Measurements from ENCODE around the gene DHX16. TPM values are rescaled to one million over a fixed set of nuclear protein-coding genes. Genes with fewer than 3 reads are reported as not detected.

DHX16 gene
- total RNA-seq, 1 experiment from 2014 or later: 40.6 TPM

GRCh38 chr6:30703821-30704220, 31.0 kb upstream of the DHX16 start:
- Mint-ChIP-seq H3K36me3 (ENCODE audit: insufficient read depth, unreplicated experiment) (peaks cover 46% of the 10 kb centered on the region), H3K27ac (ENCODE audit: unreplicated experiment) (no peak overlapping the region), H3K9me3 (ENCODE audit: unreplicated experiment) (no peaks in the 10 kb centered on the region), H3K4me1 (ENCODE audit: low read depth, unreplicated experiment) (peaks cover 7% of the 10 kb centered on the region), H3K27me3 (ENCODE audit: insufficient read depth, unreplicated experiment) (no peaks in the 10 kb centered on the region), H3K4me3 (ENCODE audit: unreplicated experiment) (no peak overlapping the region)
- H3K4me1 ChIP-seq: no peaks in the 10 kb centered on the region
- no peak for TF ChIP-seq CTCF (IDR thresholded peaks at IDR 0.05; ENCODE audit: insufficient read depth in 1 of 2, low read depth in 1 of 2, low read length in 1 of 2, severe bottlenecking in 1 of 2, unreplicated experiment in 1 of 2)
- ChIA-PET CTCF (interaction anchor here (0.8 kb wide), 1 partner anchor 14 kb away, joined by 3 read pairs; no protein-coding TSS in a partner anchor), POLR2A (interaction anchor here (0.6 to 0.8 kb wide), 2 partner anchors 51 to 52 kb away, joined by 3 read pairs; no protein-coding TSS in a partner anchor)
- H3K27me3 ChIP-seq (replicated peaks; ENCODE audit: control insufficient read depth, insufficient read depth, low read length): no peaks in the 10 kb centered on the region
- no peak for DNase-seq
- no TSS peak for BruUV-seq (replicated peaks)
- intact Hi-C loops (cut with micrococcal nuclease; ENCODE audit: unreplicated experiment): no loop called here
- no peak overlapping the region for H3K4me3 ChIP-seq (ENCODE audit: low read depth, low read length)
- H3K36me3 ChIP-seq (ENCODE audit: control insufficient read depth, insufficient read depth, low read length): no peaks in the 10 kb centered on the region
- no peaks in the 10 kb centered on the region for H3K9me3 ChIP-seq

- Mint-ChIP-seq H3K27me3 (ENCODE audit: insufficient read depth, unreplicated experiment) (no peaks in the 10 kb centered on the region), H3K4me1 (ENCODE audit: low read depth, unreplicated experiment) (peaks cover 5% of the 10 kb centered on the region), H3K27ac (ENCODE audit: unreplicated experiment) (no peak overlapping the region), H3K36me3 (ENCODE audit: insufficient read depth, unreplicated experiment) (peaks cover 44% of the 10 kb centered on the region), H3K4me3 (ENCODE audit: unreplicated experiment) (no peak overlapping the region), H3K9me3 (ENCODE audit: unreplicated experiment) (no peaks in the 10 kb centered on the region)
- TF ChIP-seq CTCF (IDR thresholded peaks at IDR 0.05; ENCODE audit: insufficient read depth in 1 of 2, low read depth in 1 of 2, low read length in 1 of 2, severe bottlenecking in 1 of 2, unreplicated experiment in 1 of 2): no peak
- no peaks in the 10 kb centered on the region for H3K9me3 ChIP-seq
- no peaks in the 10 kb centered on the region for H3K27me3 ChIP-seq (replicated peaks; ENCODE audit: control insufficient read depth, insufficient read depth, low read length)
- no peaks in the 10 kb centered on the region for H3K36me3 ChIP-seq (ENCODE audit: control insufficient read depth, insufficient read depth, low read length)
- DNase-seq: no peak
- H3K4me1 ChIP-seq: no peaks in the 10 kb centered on the region
- intact Hi-C loops (cut with micrococcal nuclease; ENCODE audit: unreplicated experiment): no loop called here
- POLR2A ChIA-PET: no interaction called here
- BruUV-seq (replicated peaks): no TSS peak
- CTCF ChIA-PET: no interaction called here
- no peak overlapping the region for H3K4me3 ChIP-seq (ENCODE audit: low read depth, low read length)
Observed at GRCh38 chr6:30703011-30703410, 30.2 kb upstream of the DHX16 start.

- H3K36me3 ChIP-seq (ENCODE audit: control insufficient read depth, insufficient read depth, low read length): no peaks in the 10 kb centered on the region
- no peaks in the 10 kb centered on the region for H3K9me3 Mint-ChIP-seq (ENCODE audit: unreplicated experiment)
- POLR2A ChIA-PET: no interaction called here
- H3K4me3 Mint-ChIP-seq (ENCODE audit: unreplicated experiment): no peak overlapping the region
- no peaks in the 10 kb centered on the region for H3K27me3 ChIP-seq (replicated peaks; ENCODE audit: control insufficient read depth, insufficient read depth, low read length)
- H3K9me3 ChIP-seq: no peaks in the 10 kb centered on the region
- no TSS peak for BruUV-seq (replicated peaks)
- H3K4me1 Mint-ChIP-seq (ENCODE audit: low read depth, unreplicated experiment): peaks cover under 1% of the 10 kb centered on the region
- H3K27me3 Mint-ChIP-seq (ENCODE audit: insufficient read depth, unreplicated experiment): no peaks in the 10 kb centered on the region
- H3K4me3 ChIP-seq (ENCODE audit: low read depth, low read length): no peak overlapping the region
- intact Hi-C loops (cut with micrococcal nuclease; ENCODE audit: unreplicated experiment): no loop called here
- peaks cover 7% of the 10 kb centered on the region for H3K4me1 ChIP-seq
- CTCF ChIA-PET: no interaction called here
- H3K27ac Mint-ChIP-seq (ENCODE audit: unreplicated experiment): no peak overlapping the region
- peak; percentile 29 to 47 for DNase-seq
- H3K36me3 Mint-ChIP-seq (ENCODE audit: insufficient read depth, unreplicated experiment): peaks cover 35% of the 10 kb centered on the region
- TF ChIP-seq CTCF (IDR thresholded peaks at IDR 0.05; ENCODE audit: insufficient read depth in 1 of 2, low read depth in 1 of 2, low read length in 1 of 2, severe bottlenecking in 1 of 2, unreplicated experiment in 1 of 2): no peak
Observed at GRCh38 chr6:30700340-30700739, 27.5 kb upstream of the DHX16 start.

Data from Caco-2 (cell line).